ENCODE measurements around the gene ACOT8. TPM values are rescaled to one million over a fixed set of nuclear protein-coding genes. Genes with fewer than 3 reads are reported as not detected.
"Not testable (repeated sequence)": the region's sequence is repeated elsewhere in the genome, so short reads cannot be mapped to it uniquely, and the experiment has no call there.

ACOT8 gene
- total RNA-seq, 1 donor from 2014 or later, result 27.7 TPM

GRCh38 chr20:45887346-45887715 lies 30.1 kb upstream of the ACOT8 start, which contains the start of gene SPATA25:
Gene SPATA25 (minus strand): TSS chr20:45887622. CDS start chr20:45887590, 32 bp downstream.
- no peak for DNase-seq

- DNase-seq, result no peak
These were observed 29.6 kb upstream of the ACOT8 start for GRCh38 chr20:45886590-45887345.

- DNase-seq, result no peak
These were observed 25.9 kb upstream of the ACOT8 start for GRCh38 chr20:45883100-45883469.

GRCh38 chr20:45882469-45883099 lies 25.4 kb upstream of the ACOT8 start:
- DNase-seq, result no peak

GRCh38 chr20:45880988-45881788 lies 24.0 kb upstream of the ACOT8 start, which contains the start of gene ZSWIM1:
Gene ZSWIM1 (plus strand): TSS chr20:45881227. CDS start chr20:45882593, 1,366 bp downstream.
- DNase-seq, result peak; percentile 100

GRCh38 chr20:45878076-45878761 lies 21.0 kb upstream of the ACOT8 start:
- no peak for DNase-seq

- no peak for DNase-seq
These were observed 17.4 kb upstream of the ACOT8 start for GRCh38 chr20:45874576-45874975.

- DNase-seq, result not testable (repeated sequence)
These were observed 16.9 kb upstream of the ACOT8 start for GRCh38 chr20:45874104-45874481.

GRCh38 chr20:45873409-45874103 lies 16.4 kb upstream of the ACOT8 start:
- DNase-seq, result no peak

- DNase-seq, result no peak
These were observed 15.4 kb upstream of the ACOT8 start for GRCh38 chr20:45872626-45873025.

GRCh38 chr20:45867819-45868176 lies 10.6 kb upstream of the ACOT8 start:
- DNase-seq, result no peak

GRCh38 chr20:45867136-45867818 lies 10.1 kb upstream of the ACOT8 start:
- no peak for DNase-seq

- no peak for DNase-seq
These were observed 9.3 kb upstream of the ACOT8 start for GRCh38 chr20:45866454-45866853.

- DNase-seq, result no peak
These were observed 6.6 kb upstream of the ACOT8 start for GRCh38 chr20:45863543-45864470.

- no peak for DNase-seq
These were observed 4.3 kb upstream of the ACOT8 start for GRCh38 chr20:45861221-45862075.

- DNase-seq, result no peak
These were observed 3.5 kb upstream of the ACOT8 start for GRCh38 chr20:45860560-45861220.

GRCh38 chr20:45859916-45860315 lies 2.7 kb upstream of the ACOT8 start:
- no peak for DNase-seq

- DNase-seq, result no peak
These were observed 657 bp upstream of the ACOT8 start for GRCh38 chr20:45857882-45858216.

GRCh38 chr20:45853484-45853883 lies 3.7 kb downstream of the ACOT8 start:
- DNase-seq, result no peak

Data from tongue (tissue), 2 donors.